Hematopoietic multipotent progenitor cell treated with erythropoietin and hydrocortisone succinate and interleukin-3 and kit ligand, for 4 days (in vitro differentiated cells): ENCODE data around the gene ZFP57.

Source experiments
- DNase-seq: peaks from one replicate; pipeline ENCODE4 v3.0.0-alpha.2; 2015

ZFP57 gene

GRCh38 chr6:29651413-29652197 lies 29.3 kb downstream of the ZFP57 start:
- DNase-seq: peak; percentile 66

GRCh38 chr6:29649701-29650673 lies 31.0 kb downstream of the ZFP57 start:
- peak; percentile 99 for DNase-seq

GRCh38 chr6:29647927-29648642 lies 32.9 kb downstream of the ZFP57 start:
- peak; percentile 68 for DNase-seq

GRCh38 chr6:29641430-29642148 lies 39.4 kb downstream of the ZFP57 start:
- DNase-seq: peak; percentile 69

- DNase-seq: no peak
These were observed 43.7 kb downstream of the ZFP57 start for GRCh38 chr6:29637247-29637646.

GRCh38 chr6:29633534-29633905 lies 47.4 kb downstream of the ZFP57 start:
- DNase-seq: no peak

GRCh38 chr6:29632789-29633533 lies 48.0 kb downstream of the ZFP57 start, which contains the start of gene GABBR1:
GABBR1 (minus strand) TSS chr6:29633183; CDS start chr6:29632385, 798 bp downstream.
- DNase-seq: peak; percentile 87

- peak; percentile 60 for DNase-seq
These were observed 48.9 kb downstream of the ZFP57 start for GRCh38 chr6:29631860-29632731.

- peak; percentile 45 for DNase-seq
These were observed 49.6 kb downstream of the ZFP57 start for GRCh38 chr6:29631209-29631810.

GRCh38 chr6:29630315-29630714 lies 50.6 kb downstream of the ZFP57 start:
- no peak for DNase-seq

- DNase-seq: no peak
These were observed 51.4 kb downstream of the ZFP57 start for GRCh38 chr6:29629571-29629970.

GRCh38 chr6:29628419-29629281 lies 52.3 kb downstream of the ZFP57 start:
- DNase-seq: peak; percentile 78

- DNase-seq: peak; percentile 75
These were observed 53.1 kb downstream of the ZFP57 start for GRCh38 chr6:29627755-29628418.

GRCh38 chr6:29626948-29627754 lies 53.8 kb downstream of the ZFP57 start:
- DNase-seq: no peak

- DNase-seq: no peak
These were observed 55.5 kb downstream of the ZFP57 start for GRCh38 chr6:29625337-29625930.

GRCh38 chr6:29624520-29624961 lies 56.4 kb downstream of the ZFP57 start:
- DNase-seq: no peak
